Measurements from ENCODE around the gene SOX13.
"Not testable (repeated sequence)": the region's sequence is repeated elsewhere in the genome, so short reads cannot be mapped to it uniquely, and the experiment has no call there.

The SOX13 gene

GRCh38 chr1:204087893-204088528 lies 15.1 kb downstream of the SOX13 start:
- no peak for DNase-seq (ENCODE audit: low read depth in 2 of 2)

GRCh38 chr1:204088596-204088995 lies 15.7 kb downstream of the SOX13 start:
- DNase-seq (ENCODE audit: low read depth in 2 of 2) = no peak

DNA sequence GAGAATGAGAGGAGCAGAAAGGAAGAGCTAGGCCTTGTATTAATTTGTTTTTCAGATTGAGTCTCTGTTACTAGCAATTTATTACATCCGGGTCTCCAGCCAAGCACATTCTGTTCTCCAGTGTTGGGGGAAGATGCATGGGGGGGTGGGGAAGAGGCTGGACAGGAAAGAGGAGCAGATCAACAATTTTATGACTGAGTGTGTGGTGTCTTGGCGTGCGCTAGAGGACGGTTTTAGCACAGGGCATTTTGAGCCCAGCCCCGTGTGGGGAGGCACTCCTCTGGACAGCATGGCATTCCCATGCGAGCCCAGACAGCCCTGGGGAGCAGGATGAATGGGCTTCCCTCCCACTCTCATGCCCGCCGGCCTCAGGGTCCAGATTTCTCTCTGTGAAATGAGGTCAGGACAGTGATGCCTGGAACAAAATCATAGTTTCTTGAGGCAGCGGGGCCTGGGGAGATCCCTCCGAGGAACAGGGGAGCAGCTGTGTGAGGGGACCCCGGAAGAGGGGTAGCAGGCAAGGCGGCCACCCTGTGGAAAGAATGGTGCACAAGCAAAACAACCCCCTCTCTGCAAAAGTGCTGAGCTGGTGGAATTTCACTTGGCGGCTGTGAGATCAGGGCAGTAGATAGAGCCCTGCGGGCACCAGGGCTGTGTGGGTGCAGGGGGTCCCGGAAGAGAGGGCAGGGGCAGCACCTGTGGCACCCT lies 16.3 kb downstream of the SOX13 start:
- DNase-seq (ENCODE audit: low read depth in 2 of 2) = no peak

- not testable (repeated sequence) for DNase-seq (ENCODE audit: low read depth in 2 of 2)
Observed at GRCh38 chr1:204090132-204090531, 17.2 kb downstream of the SOX13 start.

GRCh38 chr1:204091066-204091465 lies 18.2 kb downstream of the SOX13 start:
- no peak for DNase-seq (ENCODE audit: low read depth in 2 of 2)

GRCh38 chr1:204091787-204092312 lies 18.9 kb downstream of the SOX13 start:
- DNase-seq (ENCODE audit: low read depth in 2 of 2) = no peak

- no peak for DNase-seq (ENCODE audit: low read depth in 2 of 2)
Observed at GRCh38 chr1:204092632-204093420, 19.9 kb downstream of the SOX13 start.

- DNase-seq (ENCODE audit: low read depth in 2 of 2) = no peak
Observed at GRCh38 chr1:204093421-204093717, 20.5 kb downstream of the SOX13 start.

DNA sequence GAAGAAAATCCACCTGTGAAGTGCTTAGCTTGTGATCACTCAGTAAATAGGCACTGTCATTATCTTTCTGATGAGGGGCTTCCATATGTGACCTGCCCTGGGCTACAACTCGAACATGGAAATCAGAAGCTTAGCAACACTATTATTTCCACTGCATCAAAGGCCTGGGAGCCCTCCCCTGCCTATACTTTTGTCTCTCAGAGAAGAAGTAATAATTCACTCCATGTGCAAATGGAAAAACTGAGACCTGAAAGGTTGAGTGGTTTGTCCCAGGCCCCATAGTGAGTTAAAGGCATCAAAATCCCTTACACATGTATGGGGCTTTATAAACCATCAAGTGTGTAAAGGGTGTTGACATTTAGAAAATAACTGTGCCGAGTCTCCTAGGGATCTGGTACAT lies 20.9 kb downstream of the SOX13 start:
- no peak for DNase-seq (ENCODE audit: low read depth in 2 of 2)

DNA sequence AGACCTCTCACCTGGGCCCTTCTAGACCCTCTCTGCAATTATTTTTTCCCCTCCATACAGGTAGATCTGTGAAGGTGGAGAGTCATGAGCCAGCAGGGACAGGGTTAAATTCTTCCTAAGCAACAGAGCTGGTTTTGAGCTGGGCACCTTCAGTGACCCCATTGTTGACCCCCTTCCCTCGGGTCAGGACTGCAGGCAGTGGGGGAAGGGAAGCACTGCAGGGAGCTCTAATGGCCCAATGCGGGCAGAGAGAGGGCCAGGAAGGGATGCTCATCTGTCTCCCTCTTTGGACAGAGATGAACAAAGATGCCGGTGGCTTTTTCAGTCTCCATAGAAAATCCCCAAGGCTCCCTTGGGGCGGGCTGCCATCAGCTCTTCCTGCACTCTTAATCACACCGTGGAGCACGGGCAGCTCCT lies 21.4 kb downstream of the SOX13 start:
- no peak for DNase-seq (ENCODE audit: low read depth in 2 of 2)

DNA sequence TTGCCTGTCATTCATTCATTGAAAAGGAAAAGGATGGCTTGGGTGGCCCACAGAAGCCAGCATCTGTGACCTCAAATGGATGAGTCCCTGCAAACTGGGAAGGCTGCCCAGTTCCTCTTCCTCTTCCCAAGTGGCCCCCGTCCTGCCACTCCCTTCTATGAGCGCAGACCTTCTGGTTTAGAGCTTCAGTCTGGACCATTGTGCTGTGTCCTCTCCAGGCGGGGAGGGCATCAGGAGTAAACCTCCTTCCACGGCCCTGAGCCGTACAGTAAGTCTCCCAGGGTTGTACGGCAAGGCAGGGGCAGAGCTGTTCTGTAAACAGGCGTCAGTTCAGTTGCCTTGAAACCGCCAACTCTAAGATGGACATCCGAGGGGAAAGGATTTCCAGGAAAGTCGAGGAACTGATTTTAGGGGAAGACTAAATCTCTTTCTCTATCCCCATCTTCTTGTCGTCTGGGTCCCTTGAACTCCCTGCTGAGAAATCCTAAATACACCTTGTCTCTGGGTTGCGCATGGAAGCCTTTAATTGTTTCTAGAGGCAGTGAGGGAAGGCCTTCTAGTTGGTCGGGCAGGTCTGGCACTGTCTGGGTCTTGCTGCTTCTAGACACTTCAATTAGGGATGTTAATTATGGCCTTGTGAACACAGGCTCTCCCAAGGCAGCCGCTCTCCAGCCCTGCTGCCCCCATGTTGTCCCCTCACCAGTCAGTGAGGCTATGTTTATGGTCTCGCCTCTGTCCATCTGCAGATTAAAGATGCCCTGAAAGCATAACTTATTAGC lies 22.1 kb downstream of the SOX13 start:
- no peak for DNase-seq (ENCODE audit: low read depth in 2 of 2)

DNA sequence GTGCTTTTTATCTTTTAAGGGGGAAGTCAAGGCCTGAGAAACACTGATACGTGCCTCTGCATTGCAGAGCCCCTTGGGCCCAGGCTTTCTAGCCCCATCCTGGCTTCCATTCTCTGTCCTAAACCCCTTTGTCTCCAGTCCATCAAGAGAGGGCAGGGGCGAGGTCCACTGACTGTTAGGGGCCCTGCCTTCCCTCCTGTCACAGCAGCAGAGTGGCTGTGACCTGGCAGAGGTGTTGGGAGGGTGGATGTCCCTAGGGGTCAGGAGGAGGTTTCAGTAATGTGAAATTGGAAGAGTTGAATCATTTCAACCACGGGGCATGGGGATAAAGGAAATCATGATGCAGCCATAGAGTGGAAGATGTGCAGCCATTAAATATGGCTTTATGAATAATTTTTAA lies 24.0 kb downstream of the SOX13 start:
- no peak for DNase-seq (ENCODE audit: low read depth in 2 of 2)

DNA sequence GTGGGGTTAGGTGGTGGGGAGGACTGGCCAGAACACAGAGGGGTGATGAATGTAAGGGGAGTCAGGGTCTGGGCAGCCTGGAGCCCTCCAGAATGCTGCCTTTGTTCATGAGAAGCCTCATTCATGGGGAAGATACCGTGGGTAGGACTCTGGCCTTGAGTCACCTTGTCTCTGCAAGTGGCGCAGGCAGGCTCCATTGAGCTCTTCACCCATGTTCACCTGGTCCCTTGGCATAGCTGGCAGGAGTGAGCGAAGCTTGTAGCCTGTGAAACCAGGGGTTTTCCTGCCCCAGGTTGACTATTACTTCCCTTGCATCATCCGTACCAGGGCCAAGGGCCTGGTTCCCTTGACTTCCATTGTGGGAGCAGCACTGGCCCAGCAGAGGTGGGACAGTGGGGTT lies 25.8 kb downstream of the SOX13 start:
- no peak for DNase-seq (ENCODE audit: low read depth in 2 of 2)

DNA sequence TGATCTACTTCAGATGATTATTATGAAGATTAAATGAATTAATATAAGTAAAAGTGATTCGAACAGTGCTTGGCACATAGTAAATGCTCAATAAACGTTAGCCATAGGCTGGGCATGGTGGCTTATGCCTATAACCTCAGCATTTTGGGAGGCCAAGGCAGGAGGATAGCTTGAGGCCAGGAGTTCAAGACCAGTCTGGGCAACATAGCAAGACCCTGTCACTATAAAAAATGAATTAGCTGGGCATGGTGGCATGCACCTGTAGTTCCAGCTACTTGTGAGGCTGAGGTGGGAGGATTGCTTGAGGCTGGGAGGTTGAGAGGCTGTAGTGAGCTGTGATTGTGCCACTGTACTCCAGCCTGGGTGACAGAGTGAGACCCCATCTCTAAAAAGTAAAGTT lies 26.8 kb downstream of the SOX13 start:
- not testable (repeated sequence) for DNase-seq (ENCODE audit: low read depth in 2 of 2)

GRCh38 chr1:204102029-204102611 lies 29.2 kb downstream of the SOX13 start:
- no peak for DNase-seq (ENCODE audit: low read depth in 2 of 2)

DNA sequence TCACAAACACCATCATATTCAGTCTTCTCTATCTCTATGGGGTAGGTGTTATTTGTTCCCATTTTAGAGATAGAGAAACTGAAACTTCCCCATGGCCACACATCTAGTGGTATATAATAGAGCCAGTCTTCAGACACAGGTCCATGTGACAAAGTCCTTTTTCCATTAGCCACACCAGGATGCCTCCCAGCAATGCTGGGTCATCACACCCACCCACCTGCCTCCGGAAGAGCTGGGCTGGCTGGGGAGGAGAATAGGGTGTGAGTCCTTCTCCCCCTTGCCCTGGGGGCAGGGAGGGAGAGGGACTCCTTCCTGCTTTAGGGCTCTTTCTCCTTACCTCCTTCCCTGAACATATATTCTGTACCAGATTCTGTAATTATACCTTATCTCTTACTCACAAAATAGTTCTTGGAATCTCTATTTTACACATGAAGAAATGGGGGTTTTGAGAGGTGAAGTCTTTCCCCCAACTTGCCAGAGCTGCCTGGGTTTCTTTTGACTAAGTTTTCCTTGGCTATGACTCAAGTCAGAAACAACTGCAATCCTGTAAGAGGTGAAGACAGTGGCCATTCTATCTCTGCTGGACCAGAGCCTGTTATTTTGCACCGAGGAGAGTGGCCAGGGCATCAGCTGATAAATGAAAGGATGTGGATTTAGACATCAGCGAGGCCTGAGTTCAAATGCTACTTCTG lies 30.0 kb downstream of the SOX13 start:
- no peak for DNase-seq (ENCODE audit: low read depth in 2 of 2)

DNA sequence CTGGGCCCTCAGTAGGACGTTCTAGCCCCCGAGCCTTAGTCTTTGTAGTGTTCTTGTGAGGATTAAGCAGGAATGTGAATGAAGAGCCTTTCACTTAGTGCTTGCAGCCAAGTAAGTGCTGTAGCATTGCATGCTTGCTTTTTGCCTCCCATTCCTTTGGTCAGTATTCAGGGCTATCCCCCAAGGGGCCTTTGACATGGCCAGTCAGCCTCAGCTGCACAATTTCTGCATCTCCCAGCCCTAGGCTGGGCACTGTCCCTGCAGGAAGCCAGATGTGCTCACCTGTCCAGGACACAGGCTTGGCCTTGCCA lies 30.5 kb downstream of the SOX13 start:
- no peak for DNase-seq (ENCODE audit: low read depth in 2 of 2)

DNA sequence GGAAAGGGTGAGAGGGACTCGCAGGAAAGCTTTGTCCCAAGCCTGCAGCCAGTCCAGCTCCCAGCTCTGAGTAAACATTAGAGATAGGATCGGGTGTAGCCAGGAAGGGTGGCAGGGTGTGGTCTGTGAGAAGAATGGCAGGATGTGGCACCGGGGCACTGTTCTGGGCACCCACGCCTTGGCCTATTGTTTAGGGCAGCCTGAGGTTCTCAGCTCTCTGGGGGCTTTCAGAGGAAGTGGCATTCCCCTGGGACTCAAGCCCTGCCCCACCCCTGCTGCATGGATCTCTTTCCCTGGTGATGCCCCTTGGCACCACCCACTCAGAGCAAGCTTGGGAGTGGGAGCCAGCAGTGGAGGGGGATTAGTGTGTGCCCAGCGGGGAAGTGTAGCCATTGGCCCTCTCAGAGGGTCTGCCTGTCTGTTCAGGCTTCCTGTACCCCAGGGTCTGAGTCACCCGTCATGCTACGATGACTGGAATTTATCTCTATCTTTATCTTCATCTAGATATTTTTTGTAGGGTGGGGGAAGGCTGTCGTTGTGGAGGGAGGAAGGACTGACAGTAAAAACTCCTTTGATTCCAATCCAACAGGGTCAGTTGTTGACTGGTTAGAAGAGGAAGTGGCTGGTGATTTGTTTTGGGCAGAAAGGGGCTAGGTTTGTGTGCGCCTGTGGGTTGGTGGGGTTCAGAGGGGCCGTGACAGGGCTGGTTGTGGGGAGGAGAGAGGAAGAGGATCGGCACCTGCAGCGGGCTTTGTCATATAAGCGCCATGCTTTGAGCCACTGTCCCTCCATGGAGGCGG lies 31.6 kb downstream of the SOX13 start:
- no peak for DNase-seq (ENCODE audit: low read depth in 2 of 2)

GRCh38 chr1:204105131-204105515 lies 32.2 kb downstream of the SOX13 start:
- DNase-seq (ENCODE audit: low read depth in 2 of 2) = no peak

DNA sequence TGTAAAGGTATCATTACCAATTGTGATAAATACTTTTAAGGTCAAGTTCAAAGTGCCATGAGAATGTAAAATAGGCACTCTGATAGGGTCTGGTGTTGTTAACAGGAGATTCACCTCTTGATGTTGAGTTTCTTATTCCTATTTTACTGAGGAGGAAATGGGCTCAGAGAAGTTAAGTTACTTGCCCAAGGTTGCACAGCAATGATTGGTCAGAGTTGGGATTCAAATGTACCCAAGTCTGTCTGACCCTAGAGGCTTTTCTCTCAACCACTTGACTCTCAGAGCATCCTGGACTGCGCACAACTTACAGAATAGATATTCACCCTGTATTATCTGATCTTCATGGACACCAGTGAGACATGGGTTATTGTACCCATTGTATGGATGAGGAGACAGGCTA lies 33.9 kb downstream of the SOX13 start:
- DNase-seq (ENCODE audit: low read depth in 2 of 2) = no peak

Measured in stimulated activated CD4-positive, alpha-beta T cell treated with anti-CD3 and anti-CD28 coated beads, Interleukin-15, amount 100 ng/mL, for 48 hours (primary cell).